Pancreas (tissue), 10 donors: ENCODE measurements around the gene PKNOX2. TPM values are rescaled to one million over a fixed set of nuclear protein-coding genes. Genes with fewer than 3 reads are reported as not detected.
"Not testable (repeated sequence)": the region's sequence is repeated elsewhere in the genome, so short reads cannot be mapped to it uniquely, and the experiment has no call there.

Experiments
- ATAC-seq, 4 donors: fragments of 200-7000 bp; cut with Tn5 transposase; one replicate each; pipeline versions ENCODE4 v1.8.0 to v1.9.1; 2020; ENCODE audit warnings: mild to moderate bottlenecking in 4 of 4, moderate library complexity in 4 of 4
- DNase-seq, 6 donors: peaks; one replicate each; pipeline ENCODE4 v3.0.0-alpha.2; 2020
- FAIRE-seq: peaks from 2 replicates; lab custom pipeline; 2012; peaks lifted over from hg19 to GRCh38; lab: Jason Lieb, UNC
- H3K27ac ChIP-seq, 4 donors: fragments of 200-600 bp; sonication (generic); 1 replicate in 3 of 4; 2 replicates in 1 of 4; pipeline versions ENCODE4 v1.5.0 to v1.8.0; 2020
- H3K27me3 ChIP-seq, 4 donors: fragments of 200-600 bp; one replicate each; pipeline ENCODE4 v1.8.0; 2021
- H3K36me3 ChIP-seq, 3 donors: fragments of 200-600 bp; sonication (generic) in 1 of 3; one replicate each; pipeline versions ENCODE4 v1.5.0 to v1.8.0; 2020 to 2021
- H3K4me1 ChIP-seq, 3 donors: fragments of 200-600 bp; one replicate each; pipeline ENCODE4 v1.8.0; 2021
- H3K4me3 ChIP-seq, 4 donors: fragments of 200-600 bp; sonication (generic) in 2 of 4; one replicate each; pipeline versions ENCODE4 v1.5.0 to v1.8.0; 2020 to 2021
- H3K9me3 ChIP-seq, 4 donors: fragments of 200-600 bp; one replicate each; pipeline ENCODE4 v1.8.0; 2021
- CTCF ChIP-seq, 4 donors: fragments of 200-600 bp; sonication (generic) in 3 of 4; IDR thresholded peaks; one replicate each; pipeline versions ENCODE4 v1.5.0 to v1.8.0; 2021; ENCODE audit warnings: antibody characterized with exemption in 4 of 4
- whole genome bisulfite sequencing, 2 donors: extraction: QIAGEN DNeasy Blood & Tissue Kit; methylation state at CpG; one replicate each; pipeline ENCODE4 v1.1.7; 2013; 5-methylcytosine and 5-hydroxymethylcytosine counted together
- intact Hi-C, 3 donors: fragments of 100-400 bp; cut with DNase I; formaldehyde crosslinking; loops; one replicate each; pipeline versions ENCODE4 v1.11.1 to v1.14.2; 2022
- polyA plus RNA-seq, 2 donors: library from polyadenylated mRNA; stranded (reverse); fragments of 200-250 nt; gene quantifications; one replicate each; pipeline ENCODE4 v1.2.3, GENCODE V29; 2013
- total RNA-seq, 6 donors: library from RNA; stranded (reverse); fragmentation: NEBNext Ultra II Directional in 4 of 6; extraction: Animal tissue kit (Norgen Biotek cat#: 25700) in 4 of 6; gene quantifications; one replicate each; pipeline versions ENCODE4 v1.2.1 to v1.2.4, GENCODE V29; 2021 to 2023
- donor health status: healthy with polysubstance abuse.
- donor health status: DM: no; HTN: no; CAD: no; lungs with moderate emphysema.
- donor health status: DM: no; HTN: no; CAD: no.
- donor health status: control.
- donor health status: control.
- donor health status: Bipolar disorder and iron deficiency.
- donor health status: DM: yes; HTN: yes; CAD: no.
- donor health status: DM: no; HTN: no; CAD: no.
- donor health status: DM: no; HTN: no; CAD: no.
- donor health status: DM: yes; HTN: yes; CAD: no.

The PKNOX2 gene
- total and polyA plus RNA-seq, 8 donors = 3.4 to 8.1 (median 5.8) TPM

GRCh38 chr11:125218336-125218735, 53.8 kb downstream of the PKNOX2 start:
- Histone ChIP-seq H3K36me3 (no peaks in the 10 kb centered on the region), H3K27ac (no peak overlapping the region), H3K27me3 (no peaks in the 10 kb centered on the region), H3K4me1 (no peaks in the 10 kb centered on the region), H3K9me3 (no peaks in the 10 kb centered on the region), H3K4me3 (no peak overlapping the region)
- TF ChIP-seq CTCF (IDR thresholded peaks at IDR 0.05) = no peak
- no peak for FAIRE-seq
- DNase-seq = no peak
- 88 to 98% methylated on average over 4 of the region's 4 CpGs for WGBS, 2 donors
- intact Hi-C loops = no loop called here
- no peak for ATAC-seq

GRCh38 chr11:125221461-125221860, 56.9 kb downstream of the PKNOX2 start:
- Histone ChIP-seq H3K36me3 (no peaks in the 10 kb centered on the region), H3K27me3 (no peaks in the 10 kb centered on the region), H3K27ac (peak overlapping the region in 1 of 4 donors; percentile 22), H3K4me3 (no peak overlapping the region), H3K9me3 (no peaks in the 10 kb centered on the region), H3K4me1 (no peaks in the 10 kb centered on the region)
- no peak for ATAC-seq
- no peak for DNase-seq
- intact Hi-C loops = no loop called here
- no peak for TF ChIP-seq CTCF (IDR thresholded peaks at IDR 0.05)
- no peak for FAIRE-seq
- WGBS, 2 donors = 66 to 70% methylated on average over 10 of the region's 10 CpGs

GRCh38 chr11:125222494-125222893, 57.9 kb downstream of the PKNOX2 start:
- no peaks in the 10 kb centered on the region for H3K4me1 ChIP-seq
- H3K27ac ChIP-seq = no peak overlapping the region
- no peak for ATAC-seq
- intact Hi-C loops = no loop called here
- no peaks in the 10 kb centered on the region for H3K9me3 ChIP-seq
- 91 to 93% methylated on average over 4 of the region's 4 CpGs for WGBS, 2 donors
- no peaks in the 10 kb centered on the region for H3K36me3 ChIP-seq
- H3K4me3 ChIP-seq = no peak overlapping the region
- FAIRE-seq = no peak
- no peak for DNase-seq
- H3K27me3 ChIP-seq = no peaks in the 10 kb centered on the region
- TF ChIP-seq CTCF (IDR thresholded peaks at IDR 0.05) = no peak

- FAIRE-seq, H3K36me3 ChIP-seq, H3K27me3 ChIP-seq, H3K27ac ChIP-seq, H3K4me3 ChIP-seq, H3K9me3 ChIP-seq, DNase-seq, ATAC-seq, intact Hi-C loops, H3K4me1 ChIP-seq: not testable (repeated sequence)
- WGBS, 2 donors = 85 to 89% methylated on average over 6 of the region's 6 CpGs
These were observed 58.6 kb downstream of the PKNOX2 start for GRCh38 chr11:125223161-125223560.

GRCh38 chr11:125223901-125224361, 59.4 kb downstream of the PKNOX2 start:
- TF ChIP-seq CTCF (IDR thresholded peaks at IDR 0.05) = no peak
- FAIRE-seq (no peak), ATAC-seq (no peak), DNase-seq (no peak)
- Histone ChIP-seq H3K4me3 (no peak overlapping the region), H3K27me3 (no peaks in the 10 kb centered on the region), H3K9me3 (no peaks in the 10 kb centered on the region), H3K27ac (no peak overlapping the region), H3K36me3 (no peaks in the 10 kb centered on the region), H3K4me1 (no peaks in the 10 kb centered on the region)
- intact Hi-C loops = no loop called here
- 87% methylated on average over 11 of the region's 11 CpGs for WGBS, 2 donors
